Activated CD4-positive, alpha-beta T cell treated with anti-CD3 and anti-CD28 coated beads for 36 hours (primary cell): ENCODE data around the gene ALX4. TPM values are rescaled to one million over a fixed set of nuclear protein-coding genes. Genes with fewer than 3 reads are reported as not detected.

Experiments used
- ATAC-seq: fragments of 200-7000 bp; cut with Tn5 transposase; one replicate; pipeline ENCODE4 v1.10.0; 2021; ENCODE audit warnings: mild to moderate bottlenecking, moderate library complexity
- CTCF ChIA-PET: fragments of 350-600 bp; sonication (Branson Sonifier 250); formaldehyde crosslinking; loops from one replicate; lab custom pipeline; 2021; ENCODE audit warnings: antibody characterized with exemption; lab: Charles Lee
- POLR2A ChIA-PET: fragments of 350-600 bp; sonication (Branson Sonifier 250); formaldehyde crosslinking; loops from one replicate; lab custom pipeline; 2021; ENCODE audit warnings: antibody characterized with exemption, inconsistent platforms; lab: Charles Lee
- DNase-seq: peaks from one replicate; pipeline ENCODE4 v3.0.0-alpha.2; 2020
- H3K27ac Mint-ChIP-seq: one replicate; pipeline ENCODE4 v1.8.0; 2021; ENCODE audit warnings: mixed read lengths
- H3K27me3 Mint-ChIP-seq: one replicate; pipeline ENCODE4 v1.8.0; 2021; ENCODE audit warnings: mixed read lengths
- H3K36me3 Mint-ChIP-seq: one replicate; pipeline ENCODE4 v1.8.0; 2021; ENCODE audit warnings: low read depth, mixed read lengths
- H3K4me1 Mint-ChIP-seq: one replicate; pipeline ENCODE4 v1.8.0; 2021; ENCODE audit warnings: mixed read lengths
- H3K4me3 Mint-ChIP-seq: one replicate; pipeline ENCODE4 v1.8.0; 2021; ENCODE audit warnings: mild to moderate bottlenecking, moderate library complexity, mixed read lengths
- H3K9me3 Mint-ChIP-seq: one replicate; pipeline ENCODE4 v1.8.0; 2021; ENCODE audit warnings: low read depth, mixed read lengths
- intact Hi-C, 2 experiments: fragments of 100-400 bp; cut with DNase I in 1 of 2; cut with micrococcal nuclease in 1 of 2; formaldehyde crosslinking; loops; one replicate each; pipeline versions ENCODE4 v1.14.2 to v1.15.1; 2022 to 2024; cut with DNase I, micrococcal nuclease
- total RNA-seq, 2 experiments: library from RNA; stranded (reverse); gene quantifications; one replicate each; pipeline ENCODE4 v1.2.3, GENCODE V29; 2021

Gene ALX4
- total RNA-seq, 2 experiments from 2014 or later = not detected

GRCh38 chr11:44335052-44335760 is 25.3 kb upstream of the ALX4 start:
- no peak overlapping the region for H3K27ac Mint-ChIP-seq
- intact Hi-C loops = no loop called here
- H3K4me1 Mint-ChIP-seq = no peaks in the 10 kb centered on the region
- ChIA-PET POLR2A (no interaction called here), CTCF (interaction anchor here (0.7 to 1.2 kb wide), 2 partner anchors 8 to 520 kb away, joined by 3 to 5 read pairs; no protein-coding TSS in a partner anchor)
- no peaks in the 10 kb centered on the region for H3K9me3 Mint-ChIP-seq
- H3K4me3 Mint-ChIP-seq = no peak overlapping the region
- DNase-seq = no peak
- no peak for ATAC-seq
- H3K27me3 Mint-ChIP-seq = peaks cover 39% of the 10 kb centered on the region
- no peaks in the 10 kb centered on the region for H3K36me3 Mint-ChIP-seq

GRCh38 chr11:44334356-44335004 is 24.5 kb upstream of the ALX4 start:
- ChIA-PET POLR2A (no interaction called here), CTCF (interaction anchor here (0.6 to 1.2 kb wide), 3 partner anchors 9 to 520 kb away, joined by 3 to 5 read pairs (median 3); no protein-coding TSS in a partner anchor)
- Mint-ChIP-seq H3K27me3 (peaks cover 39% of the 10 kb centered on the region), H3K9me3 (no peaks in the 10 kb centered on the region), H3K36me3 (no peaks in the 10 kb centered on the region), H3K27ac (no peak overlapping the region), H3K4me3 (no peak overlapping the region), H3K4me1 (no peaks in the 10 kb centered on the region)
- no peak for DNase-seq
- intact Hi-C loops = no loop called here
- no peak for ATAC-seq

- Mint-ChIP-seq H3K27me3 (peaks cover 39% of the 10 kb centered on the region), H3K27ac (no peak overlapping the region), H3K9me3 (no peaks in the 10 kb centered on the region), H3K36me3 (no peaks in the 10 kb centered on the region), H3K4me1 (no peaks in the 10 kb centered on the region), H3K4me3 (no peak overlapping the region)
- CTCF ChIA-PET = interaction anchor here (0.6 to 0.7 kb wide), 3 partner anchors 13 to 238 kb away, joined by 3 read pairs; partner anchors contain the start of gene EXT2
- DNase-seq = no peak
- POLR2A ChIA-PET = no interaction called here
- ATAC-seq = no peak
- intact Hi-C loops = no loop called here
These were observed 23.6 kb upstream of the ALX4 start for GRCh38 chr11:44333271-44334218.

- intact Hi-C loops = no loop called here
- ATAC-seq = no peak
- Mint-ChIP-seq H3K4me1 (no peaks in the 10 kb centered on the region), H3K9me3 (no peaks in the 10 kb centered on the region), H3K27me3 (peaks cover 42% of the 10 kb centered on the region), H3K27ac (no peak overlapping the region), H3K4me3 (no peak overlapping the region), H3K36me3 (no peaks in the 10 kb centered on the region)
- ChIA-PET CTCF (interaction anchor here (0.7 kb wide), 2 partner anchors 12 to 723 kb away, joined by 3 read pairs; no protein-coding TSS in a partner anchor), POLR2A (no interaction called here)
- no peak for DNase-seq
These were observed 22.7 kb upstream of the ALX4 start for GRCh38 chr11:44332665-44333064.

GRCh38 chr11:44329472-44330230 is 19.7 kb upstream of the ALX4 start:
- intact Hi-C loops = no loop called here
- no peak for ATAC-seq
- Mint-ChIP-seq H3K27me3 (peaks cover 45% of the 10 kb centered on the region), H3K4me1 (no peaks in the 10 kb centered on the region), H3K9me3 (no peaks in the 10 kb centered on the region), H3K27ac (no peak overlapping the region), H3K36me3 (no peaks in the 10 kb centered on the region), H3K4me3 (no peak overlapping the region)
- ChIA-PET POLR2A (no interaction called here), CTCF (interaction anchor here (0.6 kb wide), 3 partner anchors 22 to 1127 kb away, joined by 3 read pairs; no protein-coding TSS in a partner anchor)
- no peak for DNase-seq

GRCh38 chr11:44328138-44328660 is 18.3 kb upstream of the ALX4 start:
- Mint-ChIP-seq H3K9me3 (no peaks in the 10 kb centered on the region), H3K4me1 (no peaks in the 10 kb centered on the region), H3K27me3 (peaks cover 49% of the 10 kb centered on the region), H3K36me3 (no peaks in the 10 kb centered on the region), H3K27ac (no peak overlapping the region), H3K4me3 (no peak overlapping the region)
- ChIA-PET CTCF (no interaction called here), POLR2A (no interaction called here)
- ATAC-seq (no peak), DNase-seq (no peak)
- intact Hi-C loops = no loop called here

GRCh38 chr11:44327730-44328129 is 17.8 kb upstream of the ALX4 start:
- no peak overlapping the region for H3K4me3 Mint-ChIP-seq
- H3K4me1 Mint-ChIP-seq = no peaks in the 10 kb centered on the region
- POLR2A ChIA-PET = no interaction called here

GRCh38 chr11:44326615-44327475 is 16.9 kb upstream of the ALX4 start:
- Mint-ChIP-seq H3K27me3 (peaks cover 57% of the 10 kb centered on the region), H3K9me3 (no peaks in the 10 kb centered on the region), H3K4me1 (no peaks in the 10 kb centered on the region), H3K27ac (no peak overlapping the region), H3K4me3 (no peak overlapping the region), H3K36me3 (no peaks in the 10 kb centered on the region)
- CTCF ChIA-PET = no interaction called here
- intact Hi-C loops = no loop called here
- POLR2A ChIA-PET = no interaction called here
- no peak for DNase-seq
- no peak for ATAC-seq

More at GRCh38 chr11:44327730-44328129, 17.8 kb upstream of the ALX4 start:
- intact Hi-C loops = no loop called here
- Mint-ChIP-seq H3K36me3 (no peaks in the 10 kb centered on the region), H3K9me3 (no peaks in the 10 kb centered on the region), H3K27me3 (peaks cover 51% of the 10 kb centered on the region), H3K27ac (no peak overlapping the region)
- ATAC-seq (no peak), DNase-seq (no peak)
- CTCF ChIA-PET = no interaction called here

- no peak overlapping the region for H3K4me3 Mint-ChIP-seq
- no peak overlapping the region for H3K27ac Mint-ChIP-seq
- no peak for ATAC-seq
- POLR2A ChIA-PET = no interaction called here
- CTCF ChIA-PET = interaction anchor here (0.5 to 0.7 kb wide), 2 partner anchors 100 to 213 kb away, joined by 3 read pairs; no protein-coding TSS in a partner anchor
- no peaks in the 10 kb centered on the region for H3K4me1 Mint-ChIP-seq
- no peaks in the 10 kb centered on the region for H3K9me3 Mint-ChIP-seq
- H3K27me3 Mint-ChIP-seq = peaks cover 68% of the 10 kb centered on the region
- H3K36me3 Mint-ChIP-seq = no peaks in the 10 kb centered on the region
- DNase-seq = no peak
- intact Hi-C loops = no loop called here
These were observed 15.8 kb upstream of the ALX4 start for GRCh38 chr11:44325698-44326097.
